HepG2 (cell line): ENCODE data around the gene SPACA9. TPM values are rescaled to one million over a fixed set of nuclear protein-coding genes. Genes with fewer than 3 reads are reported as not detected.

Experiments used
- ATAC-seq: fragments of 200-7000 bp; cut with Tn5 transposase; 3 replicates; pipeline ENCODE4 v1.9.1; 2020; ENCODE audit warnings: mild to moderate bottlenecking, moderate library complexity
- BruUV-seq: library from RNA; stranded (reverse); fragments of 400-500 nt; replicated peaks from 2 replicates; lab custom pipeline; 2021; lab: Mats Ljungman, UMichigan
- CTCF ChIA-PET: fragments of 300-600 bp; formaldehyde crosslinking; extraction: SDS; loops from one replicate; lab custom pipeline; 2021; ENCODE audit warnings: low total read pairs, inconsistent platforms, low intra/inter-chr PET ratio; lab: Yijun Ruan, JAX
- POLR2A ChIA-PET: fragments of 350-600 bp; sonication (Branson Sonifier 250); formaldehyde crosslinking; loops from one replicate; lab custom pipeline; 2020; ENCODE audit warnings: antibody characterized with exemption, inconsistent platforms; lab: Yijun Ruan, JAX
- DNase-seq: peaks from one replicate; pipeline ENCODE4 v3.0.0-alpha.2; 2015; ENCODE audit warnings: low spot score
- FAIRE-seq: peaks from 3 replicates; lab custom pipeline; 2011; peaks lifted over from hg19 to GRCh38; lab: Jason Lieb, UNC
- H2AFZ ChIP-seq: one replicate; pipeline ENCODE4 v1.6.1; 2011; ENCODE audit warnings: low read length, inconsistent platforms
- H3K27ac ChIP-seq: fragments of 300-600 bp; 3 replicates; pipeline ENCODE4 v1.8.0; 2011; ENCODE audit warnings: mixed run types, mild to moderate bottlenecking, mixed read lengths, low read length, inconsistent platforms; ENCODE audit not compliant: insufficient read depth; ENCODE audit errors: extremely low read length
- H3K27me3 ChIP-seq, 2 experiments: fragments of 200-600 bp in 1 of 2; 2 replicates in 1 of 2; 3 replicates in 1 of 2; pipeline versions ENCODE4 v1.6.0 to v1.8.0; 2011; ENCODE audit warnings: low read length in 2 of 2, mild to moderate bottlenecking in 2 of 2, moderate library complexity in 2 of 2, inconsistent platforms in 1 of 2; ENCODE audit not compliant: insufficient read depth in 2 of 2, control insufficient read depth in 1 of 2
- H3K36me3 ChIP-seq, 2 experiments: fragments of 200-600 bp in 1 of 2; replicated peaks in 1 of 2; 2 replicates in 1 of 2; 3 replicates in 1 of 2; pipeline versions ENCODE4 v1.5.1 to v1.8.0; 2011; ENCODE audit warnings: low read length in 2 of 2, inconsistent platforms in 1 of 2; ENCODE audit not compliant: insufficient read depth in 2 of 2, control insufficient read depth in 1 of 2
- H3K4me1 ChIP-seq: 2 replicates; pipeline ENCODE4 v1.5.1; 2012; ENCODE audit warnings: low read length, inconsistent platforms; ENCODE audit not compliant: insufficient read depth
- H3K4me2 ChIP-seq: 2 replicates; pipeline ENCODE4 v1.6.0; 2011; ENCODE audit warnings: low read depth, low read length, inconsistent platforms
- H3K4me3 ChIP-seq, 3 experiments: fragments of 200-600 bp in 1 of 3; sonication (generic), shearing (Covaris generic) in 1 of 3; replicated peaks in 1 of 3; 2 replicates each; pipeline ENCODE4 v1.5.1; 2011 to 2016; ENCODE audit warnings: low read length in 3 of 3, inconsistent platforms in 2 of 3, low read depth in 2 of 3, mild to moderate bottlenecking in 2 of 3, control low read depth in 1 of 3, mixed read lengths in 1 of 3; ENCODE audit not compliant: insufficient read depth in 1 of 3
- H3K79me2 ChIP-seq: one replicate; pipeline ENCODE4 v1.6.1; 2011; ENCODE audit warnings: low read length, inconsistent platforms; ENCODE audit not compliant: insufficient read depth
- H3K9ac ChIP-seq: 2 replicates; pipeline ENCODE4 v1.6.0; 2011; ENCODE audit warnings: mild to moderate bottlenecking, low read depth, low read length, inconsistent platforms; ENCODE audit not compliant: insufficient read depth
- H3K9me3 ChIP-seq: 2 replicates; pipeline ENCODE4 v1.5.1; 2012; ENCODE audit warnings: mild to moderate bottlenecking, low read length
- H4K20me1 ChIP-seq: 2 replicates; pipeline ENCODE4 v1.6.0; 2011; ENCODE audit warnings: inconsistent platforms, mild to moderate bottlenecking, low read length, moderate library complexity; ENCODE audit not compliant: insufficient read depth
- CEBPB ChIP-seq: IDR thresholded peaks from 2 replicates; pipeline ENCODE4 v1.6.1; 2011; ENCODE audit warnings: low read depth, low read length, improper control_type of control experiment, borderline replicate concordance
- SRSF1 ChIP-seq: fragments of 200-400 bp; formaldehyde crosslinking; optimal IDR thresholded peaks from 2 replicates; pipeline ENCODE3; 2017; ENCODE audit warnings: mild to moderate bottlenecking, low read depth, low read length, moderate library complexity
- ZBTB33 ChIP-seq: sonication (generic); formaldehyde crosslinking; IDR thresholded peaks from 2 replicates; pipeline ENCODE4 v1.4.0; 2020; ENCODE audit warnings: missing genetic modification reagents
- ZC3H4 ChIP-seq: sonication (generic); formaldehyde crosslinking; IDR thresholded peaks from 2 replicates; pipeline ENCODE4 v1.4.0; 2020; ENCODE audit warnings: missing genetic modification reagents, borderline replicate concordance
- ZNF274 ChIP-seq: sonication (generic); formaldehyde crosslinking; IDR thresholded peaks from 2 replicates; pipeline ENCODE4 v1.5.1; 2020; ENCODE audit warnings: mild to moderate bottlenecking, missing genetic modification reagents
- ZNF468 ChIP-seq: sonication (generic); formaldehyde crosslinking; IDR thresholded peaks from 2 replicates; pipeline ENCODE4 v1.8.0; 2022; ENCODE audit warnings: mild to moderate bottlenecking, moderate library complexity, missing genetic modification reagents
- WGBS: methylation state at CpG from one replicate; pipeline ENCODE4 v1.1.6; 2017; ENCODE audit warnings: low lambda C conversion rate; 5-methylcytosine and 5-hydroxymethylcytosine counted together
- in situ Hi-C: cut with HindIII; loops from 2 replicates; pipeline ENCODE4 v1.10.0; 2017; ENCODE audit warnings: low pct_unique_long_range_greater_than_20kb; ENCODE audit not compliant: extremely low pct_ligation_motif_present
- intact Hi-C: fragments of 100-400 bp; cut with micrococcal nuclease; formaldehyde crosslinking; loops from one replicate; pipeline ENCODE4 v1.10.0; 2022; ENCODE audit not compliant: unreplicated experiment
- polyA plus RNA-seq, 8 experiments: library from polyadenylated mRNA; depleted of rRNA in 3 of 8; stranded (reverse) in 7 of 8; unstranded in 1 of 8; fragments of >200 nt; fragmentation: Illumina TruSeq in 4 of 8; extraction: Trizol in 4 of 8; gene quantifications; 2 replicates each; pipeline versions ENCODE4 v1.2.1 to v1.2.3, GENCODE V29; 2011 to 2016; ENCODE audit warnings: low read depth in 4 of 8, missing spikeins in 1 of 8, mixed read lengths in 1 of 8; ENCODE audit not compliant: insufficient read depth in 1 of 8
- total RNA-seq, 5 experiments: library from RNA; depleted of rRNA; stranded (reverse); fragments of >200 nt; fragmentation: Illumina TruSeq; extraction: Trizol; gene quantifications; 2 replicates each; pipeline ENCODE4 v1.2.3, GENCODE V29; 2016; ENCODE audit warnings: low read depth in 1 of 5

Gene SPACA9
- total and polyA plus RNA-seq, 2 of the 13 experiments (the other 11 are each of a cell fraction or from before 2014, with no cell fraction given) = 0.15 to 0.38 TPM

GRCh38 chr9:132857031-132857430 is 21.7 kb upstream of the SPACA9 start:
- Histone ChIP-seq H3K4me1 (no peaks in the 10 kb centered on the region), H3K9ac (no peak overlapping the region), H3K27ac (no peak overlapping the region), H4K20me1 (no peaks in the 10 kb centered on the region), H3K36me3 (no peaks in the 10 kb centered on the region), H3K4me3 (no peak overlapping the region), H3K27me3 (peaks cover 0 to 7% of the 10 kb centered on the region in 2 experiments; a peak in 2 of 5 replicates), H3K79me2 (no peaks in the 10 kb centered on the region), H3K4me2 (no peak overlapping the region), H2AFZ (no peak overlapping the region), H3K9me3 (no peaks in the 10 kb centered on the region)
- TF ChIP-seq ZNF274 (CRISPR knock-in tag) (no peak), CEBPB (peak; percentile 40; the same call in 1 of the 2 replicates), ZNF468 (CRISPR knock-in tag) (no peak)
- no TSS peak for BruUV-seq
- intact Hi-C loops = no loop called here
- FAIRE-seq (no peak), DNase-seq (no peak), ATAC-seq (no peak)
- ChIA-PET CTCF (no interaction called here), POLR2A (no interaction called here)
- in situ Hi-C loops = no loop called here
- WGBS = 30% methylated on average over 4 of the region's 8 CpGs

GRCh38 chr9:132857616-132858342 is 20.9 kb upstream of the SPACA9 start:
- intact Hi-C loops = no loop called here
- ATAC-seq = peak; percentile 54; the same call in 2 of the 3 replicates
- Histone ChIP-seq H2AFZ (no peak overlapping the region), H3K9ac (no peak overlapping the region), H3K27ac (no peak overlapping the region), H3K9me3 (no peaks in the 10 kb centered on the region), H3K4me2 (no peak overlapping the region), H3K79me2 (no peaks in the 10 kb centered on the region), H3K4me3 (no peak overlapping the region), H4K20me1 (no peaks in the 10 kb centered on the region), H3K36me3 (no peaks in the 10 kb centered on the region), H3K27me3 (peaks cover 0 to 7% of the 10 kb centered on the region in 2 experiments; a peak in 2 of 5 replicates), H3K4me1 (no peaks in the 10 kb centered on the region)
- DNase-seq = no peak
- TF ChIP-seq ZBTB33 (CRISPR knock-in tag) = peak; percentile 78
- TF ChIP-seq SRSF1 = no peak
- no peak for TF ChIP-seq ZC3H4 (CRISPR knock-in tag)
- no TSS peak for BruUV-seq
- POLR2A ChIA-PET = no interaction called here
- WGBS = 58% methylated on average over 13 of the region's 24 CpGs
- CTCF ChIA-PET = no interaction called here
- FAIRE-seq = no peak
- in situ Hi-C loops = no loop called here
